Renal pelvis (tissue), 4 donors: ENCODE data around the gene SHTN1. TPM values are rescaled to one million over a fixed set of nuclear protein-coding genes. Genes with fewer than 3 reads are reported as not detected.
A peak's percentile ranks its signal among the peaks of the same experiment; 100 is the strongest.

Experiments
- DNase-seq: peaks from one replicate; pipeline ENCODE4 v3.0.0-alpha.2; 2013
- polyA plus RNA-seq, 3 donors: library from polyadenylated mRNA; unstranded; fragments of 120-200 nt; gene quantifications; one replicate each; pipeline ENCODE4 v1.2.1, GENCODE V29; 2013; ENCODE audit not compliant: insufficient read length in 3 of 3

SHTN1 gene
- polyA plus RNA-seq, 3 donors: 19.1 to 24.3 (median 21.7) TPM

GRCh38 chr10:116878123-116878522, 126.9 kb downstream of the SHTN1 start:
- DNase-seq: no peak

- no peak for DNase-seq
Measured at GRCh38 chr10:116877391-116877790, 127.6 kb downstream of the SHTN1 start.

- no peak for DNase-seq
Measured at GRCh38 chr10:116875897-116876296, 129.1 kb downstream of the SHTN1 start.

GRCh38 chr10:116873134-116873533, 131.9 kb downstream of the SHTN1 start:
- DNase-seq: no peak

- DNase-seq: no peak
Measured at GRCh38 chr10:116870949-116871348, 134.0 kb downstream of the SHTN1 start.

- DNase-seq: no peak
Measured at GRCh38 chr10:116868722-116869121, 136.3 kb downstream of the SHTN1 start.

- no peak for DNase-seq
Measured at GRCh38 chr10:116868198-116868676, 136.8 kb downstream of the SHTN1 start.

GRCh38 chr10:116866987-116867595, 137.9 kb downstream of the SHTN1 start:
- DNase-seq: no peak

- DNase-seq: no peak
Measured at GRCh38 chr10:116866066-116866465, 138.9 kb downstream of the SHTN1 start.

- no peak for DNase-seq
Measured at GRCh38 chr10:116864436-116864835, 140.6 kb downstream of the SHTN1 start.

- DNase-seq: no peak
Measured at GRCh38 chr10:116861796-116862195, 143.2 kb downstream of the SHTN1 start.

- no peak for DNase-seq
Measured at GRCh38 chr10:116857156-116857555, 147.8 kb downstream of the SHTN1 start.

- no peak for DNase-seq
Measured at GRCh38 chr10:116853701-116854100, 151.3 kb downstream of the SHTN1 start.

GRCh38 chr10:116853287-116853686, 151.7 kb downstream of the SHTN1 start:
- no peak for DNase-seq

GRCh38 chr10:116852246-116852645, 152.7 kb downstream of the SHTN1 start:
- no peak for DNase-seq

- no peak for DNase-seq
Measured at GRCh38 chr10:116850058-116850611, 154.9 kb downstream of the SHTN1 start.

- peak; percentile 94 for DNase-seq
Measured at GRCh38 chr10:116849248-116850057, 155.5 kb downstream of the SHTN1 start, which contains the start of gene ENO4. Gene ENO4 (plus strand): TSS chr10:116849499. CDS start chr10:116849567, 68 bp downstream.

- no peak for DNase-seq
Measured at GRCh38 chr10:116848944-116849247, 156.1 kb downstream of the SHTN1 start.

- no peak for DNase-seq
Measured at GRCh38 chr10:116848032-116848943, 156.7 kb downstream of the SHTN1 start.

- DNase-seq: no peak
Measured at GRCh38 chr10:116845823-116846222, 159.2 kb downstream of the SHTN1 start.

- DNase-seq: no peak
Measured at GRCh38 chr10:116840389-116841075, 164.5 kb downstream of the SHTN1 start.
